ENCODE results near the gene SNPH. TPM values are rescaled to one million over a fixed set of nuclear protein-coding genes. Genes with fewer than 3 reads are reported as not detected.
"Not testable (repeated sequence)": the region's sequence is repeated elsewhere in the genome, so short reads cannot be mapped to it uniquely, and the experiment has no call there.

SNPH gene, protein sequence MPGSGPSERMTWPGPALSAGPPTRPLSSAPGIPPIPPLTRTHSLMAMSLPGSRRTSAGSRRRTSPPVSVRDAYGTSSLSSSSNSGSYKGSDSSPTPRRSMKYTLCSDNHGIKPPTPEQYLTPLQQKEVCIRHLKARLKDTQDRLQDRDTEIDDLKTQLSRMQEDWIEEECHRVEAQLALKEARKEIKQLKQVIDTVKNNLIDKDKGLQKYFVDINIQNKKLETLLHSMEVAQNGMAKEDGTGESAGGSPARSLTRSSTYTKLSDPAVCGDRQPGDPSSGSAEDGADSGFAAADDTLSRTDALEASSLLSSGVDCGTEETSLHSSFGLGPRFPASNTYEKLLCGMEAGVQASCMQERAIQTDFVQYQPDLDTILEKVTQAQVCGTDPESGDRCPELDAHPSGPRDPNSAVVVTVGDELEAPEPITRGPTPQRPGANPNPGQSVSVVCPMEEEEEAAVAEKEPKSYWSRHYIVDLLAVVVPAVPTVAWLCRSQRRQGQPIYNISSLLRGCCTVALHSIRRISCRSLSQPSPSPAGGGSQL
- 10 to 100 TPM; 12.0 to 15.3 (median 13.3) TPM for total RNA-seq (2021; fragmentation: NEBNext Ultra II Directional; extraction: Animal tissue kit (Norgen Biotek cat#: 25700))
- long read RNA-seq, partial matches to known transcripts: 0 of 6 reads
- long read RNA-seq, other reads (novel, unspliced or antisense): 6 of 6 reads

DNA sequence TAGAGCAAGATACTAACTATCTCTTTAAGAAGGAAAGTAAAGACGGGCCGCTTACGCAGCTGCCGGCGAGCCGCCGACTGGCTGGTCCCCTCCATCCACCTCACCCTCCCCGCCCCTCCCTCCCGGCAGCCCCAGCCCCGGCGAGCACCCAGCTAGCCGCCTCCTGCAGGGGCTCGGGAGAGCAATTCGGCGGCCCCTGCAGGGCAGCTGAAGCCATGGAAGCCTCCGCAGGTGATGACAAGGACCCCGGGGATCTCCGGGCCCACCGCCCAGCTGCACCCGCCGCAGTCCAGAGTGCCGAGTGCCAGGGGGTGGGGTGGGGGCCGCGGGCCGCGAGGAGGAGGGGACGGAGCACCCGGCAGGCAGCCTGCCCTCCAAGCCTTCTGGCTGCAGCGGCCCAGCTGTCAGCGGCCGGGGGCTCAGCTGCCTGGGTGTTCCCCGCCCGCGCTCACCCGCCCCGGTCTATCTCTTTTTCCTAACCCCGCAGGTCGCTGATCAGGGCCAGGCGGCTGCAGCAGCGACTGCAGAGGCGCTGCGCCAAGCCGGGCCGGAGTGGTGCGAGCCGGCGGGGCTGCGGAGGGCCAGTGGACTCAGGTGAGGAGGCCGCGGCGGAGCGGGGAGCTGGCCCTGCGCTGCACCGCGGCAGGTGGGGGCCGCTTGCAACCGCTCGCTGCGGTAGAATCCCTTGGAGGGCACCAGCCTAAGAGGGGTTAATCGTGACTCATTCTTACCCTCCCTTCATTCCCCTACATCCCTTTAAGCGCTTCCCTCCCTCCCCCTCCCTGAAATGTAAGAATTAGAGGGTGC lies at the start of gene SNPH:
Gene SNPH, plus strand, starts transcription at position 128 of the 807 bp plus-strand sequence. CDS start 29,946 bp downstream, outside the sequence.
- peak within 1 kb of the TSS; percentile 90 for H3K4me3 Mint-ChIP-seq
- peaks cover 4% of the 10 kb centered on the region; the same call in 1 of the 2 replicates for H3K27me3 Mint-ChIP-seq (ENCODE audit: insufficient read depth)
- H3K36me3 Mint-ChIP-seq (ENCODE audit: low read depth): no peaks in the 10 kb centered on the region
- peak; percentile 53 for DNase-seq
- H3K4me1 Mint-ChIP-seq (ENCODE audit: low read depth): peaks cover 36% of the 10 kb centered on the region
- peaks cover 10% of the 10 kb centered on the region for H3K9me3 Mint-ChIP-seq
- peak within 1 kb of the TSS; percentile 89 for H3K27ac Mint-ChIP-seq
- TF ChIP-seq, protein P1, sequence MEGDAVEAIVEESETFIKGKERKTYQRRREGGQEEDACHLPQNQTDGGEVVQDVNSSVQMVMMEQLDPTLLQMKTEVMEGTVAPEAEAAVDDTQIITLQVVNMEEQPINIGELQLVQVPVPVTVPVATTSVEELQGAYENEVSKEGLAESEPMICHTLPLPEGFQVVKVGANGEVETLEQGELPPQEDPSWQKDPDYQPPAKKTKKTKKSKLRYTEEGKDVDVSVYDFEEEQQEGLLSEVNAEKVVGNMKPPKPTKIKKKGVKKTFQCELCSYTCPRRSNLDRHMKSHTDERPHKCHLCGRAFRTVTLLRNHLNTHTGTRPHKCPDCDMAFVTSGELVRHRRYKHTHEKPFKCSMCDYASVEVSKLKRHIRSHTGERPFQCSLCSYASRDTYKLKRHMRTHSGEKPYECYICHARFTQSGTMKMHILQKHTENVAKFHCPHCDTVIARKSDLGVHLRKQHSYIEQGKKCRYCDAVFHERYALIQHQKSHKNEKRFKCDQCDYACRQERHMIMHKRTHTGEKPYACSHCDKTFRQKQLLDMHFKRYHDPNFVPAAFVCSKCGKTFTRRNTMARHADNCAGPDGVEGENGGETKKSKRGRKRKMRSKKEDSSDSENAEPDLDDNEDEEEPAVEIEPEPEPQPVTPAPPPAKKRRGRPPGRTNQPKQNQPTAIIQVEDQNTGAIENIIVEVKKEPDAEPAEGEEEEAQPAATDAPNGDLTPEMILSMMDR (IDR thresholded peaks at IDR 0.05): 0 out of 2 replicates have a peak, but pooled peaks have one; percentile 18

DNA sequence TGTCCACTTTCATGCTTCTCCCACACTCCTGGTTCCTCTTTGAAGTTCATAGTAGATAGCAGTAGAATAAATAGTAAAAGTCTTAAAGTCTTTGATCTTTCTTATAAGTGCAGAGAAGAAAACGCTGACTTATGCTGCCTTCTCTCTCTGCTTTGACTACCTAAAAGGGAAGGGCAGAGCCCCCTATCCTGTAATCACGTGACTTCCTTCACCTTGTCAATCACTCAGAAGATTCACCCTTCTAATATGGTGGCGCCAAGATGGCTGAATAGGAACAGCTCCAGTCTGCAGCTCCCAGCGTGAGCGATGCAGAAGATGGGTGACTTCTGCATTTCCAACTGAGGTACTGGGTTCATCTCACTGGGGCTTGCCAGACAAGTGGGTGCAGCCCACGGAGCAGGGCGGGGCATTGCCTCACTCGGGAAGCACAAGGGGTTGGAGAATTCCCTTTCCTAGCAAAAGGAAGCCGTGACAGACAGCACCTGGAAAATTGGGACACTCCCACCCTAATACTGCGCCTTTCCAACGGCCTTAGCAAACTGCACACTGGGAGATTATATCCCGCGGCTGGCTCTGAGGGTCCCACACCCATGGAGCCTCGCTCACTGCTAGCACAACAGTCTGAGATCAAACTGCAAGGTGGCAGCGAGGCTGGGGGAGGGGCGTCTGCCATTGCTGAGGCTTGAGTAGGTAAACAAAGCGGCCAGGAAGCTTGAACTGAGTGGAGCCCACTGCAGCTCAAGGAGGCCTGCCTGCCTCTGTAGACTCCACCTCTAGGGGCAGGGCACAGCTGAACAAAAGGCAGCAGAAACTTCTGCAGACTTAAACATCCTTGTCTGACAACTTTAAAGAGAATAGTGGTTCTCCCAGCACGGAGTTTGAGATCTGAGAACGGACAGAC lies 49.3 kb upstream of the SNPH start:
- H3K27me3 Mint-ChIP-seq (ENCODE audit: insufficient read depth): peaks cover 28% of the 10 kb centered on the region
- not testable (repeated sequence) for H3K4me3 Mint-ChIP-seq, DNase-seq

DNA sequence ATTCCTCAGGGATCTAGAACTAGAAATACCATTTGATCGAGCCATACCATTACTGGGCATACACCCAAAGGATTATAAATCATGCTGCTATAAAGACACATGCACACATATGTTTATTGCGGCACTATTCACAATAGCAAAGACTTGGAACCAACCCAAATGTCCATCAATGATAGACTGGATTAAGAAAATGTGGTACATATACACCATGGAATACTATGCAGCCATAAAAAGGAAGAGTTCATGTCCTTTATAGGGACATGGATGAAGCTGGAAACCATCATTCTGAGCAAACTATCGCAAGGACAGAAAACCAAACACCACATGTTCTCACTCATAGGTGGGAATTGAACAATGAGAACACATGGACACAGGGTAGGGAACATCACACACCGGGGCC lies 43.3 kb upstream of the SNPH start:
- not testable (repeated sequence) for H3K9me3 Mint-ChIP-seq; H3K36me3 Mint-ChIP-seq (ENCODE audit: low read depth); H3K4me3 Mint-ChIP-seq; H3K4me1 Mint-ChIP-seq (ENCODE audit: low read depth); DNase-seq; H3K27ac Mint-ChIP-seq
- H3K27me3 Mint-ChIP-seq (ENCODE audit: insufficient read depth): peaks cover 12% of the 10 kb centered on the region

More for the DNA sequence above, 49.3 kb upstream of the SNPH start:
- not testable (repeated sequence) for H3K9me3 Mint-ChIP-seq; H3K27ac Mint-ChIP-seq; H3K36me3 Mint-ChIP-seq (ENCODE audit: low read depth)
- TF ChIP-seq, protein P1 (IDR thresholded peaks at IDR 0.05): peak; percentile 21; the same call in 1 of the 2 replicates
- H3K4me1 Mint-ChIP-seq (ENCODE audit: low read depth): peaks cover 22% of the 10 kb centered on the region

DNA sequence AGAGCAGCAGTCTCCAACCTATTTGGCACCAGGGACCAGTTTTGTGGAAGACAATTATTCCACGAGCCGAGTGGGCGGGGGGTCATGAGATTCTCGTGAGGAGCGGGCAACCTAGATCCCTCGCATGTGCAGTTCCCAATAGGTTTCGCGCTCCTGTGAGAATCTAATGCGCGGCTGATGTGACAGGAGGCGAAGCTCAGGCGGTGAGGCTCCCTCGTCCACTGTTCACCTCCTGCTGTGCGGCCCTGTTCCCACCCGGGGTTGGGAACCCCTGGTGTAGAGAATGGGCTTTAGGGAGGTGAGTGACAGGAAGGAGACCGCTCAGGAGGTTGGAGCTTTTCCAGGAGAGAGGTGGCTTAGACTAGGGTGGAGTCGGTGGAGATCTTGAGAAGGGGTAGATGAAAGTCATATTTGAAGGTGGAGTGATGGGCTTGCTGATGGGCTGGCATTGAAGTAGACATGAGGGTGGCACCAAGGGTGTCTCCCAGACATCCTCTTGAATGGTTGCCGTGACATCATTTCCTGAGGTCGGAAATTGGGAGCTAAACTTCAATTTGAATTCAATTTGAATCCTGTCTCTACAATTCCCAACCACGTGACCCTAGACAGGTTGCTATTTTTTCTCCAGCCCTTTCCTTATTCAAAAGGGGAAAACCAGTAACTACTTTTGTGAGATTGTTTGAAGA lies 41.7 kb upstream of the SNPH start:
- Mint-ChIP-seq H3K36me3 (ENCODE audit: low read depth) (no peaks in the 10 kb centered on the region), H3K4me3 (no peak overlapping the region; the same call in 1 of the 2 replicates), H3K9me3 (peaks cover 10% of the 10 kb centered on the region; the same call in 1 of the 2 replicates), H3K4me1 (ENCODE audit: low read depth) (no peaks in the 10 kb centered on the region), H3K27me3 (ENCODE audit: insufficient read depth) (peaks cover 3% of the 10 kb centered on the region; the same call in 1 of the 2 replicates), H3K27ac (no peak overlapping the region)
- TF ChIP-seq, protein P1 (IDR thresholded peaks at IDR 0.05): no peak
- no peak for DNase-seq

DNA sequence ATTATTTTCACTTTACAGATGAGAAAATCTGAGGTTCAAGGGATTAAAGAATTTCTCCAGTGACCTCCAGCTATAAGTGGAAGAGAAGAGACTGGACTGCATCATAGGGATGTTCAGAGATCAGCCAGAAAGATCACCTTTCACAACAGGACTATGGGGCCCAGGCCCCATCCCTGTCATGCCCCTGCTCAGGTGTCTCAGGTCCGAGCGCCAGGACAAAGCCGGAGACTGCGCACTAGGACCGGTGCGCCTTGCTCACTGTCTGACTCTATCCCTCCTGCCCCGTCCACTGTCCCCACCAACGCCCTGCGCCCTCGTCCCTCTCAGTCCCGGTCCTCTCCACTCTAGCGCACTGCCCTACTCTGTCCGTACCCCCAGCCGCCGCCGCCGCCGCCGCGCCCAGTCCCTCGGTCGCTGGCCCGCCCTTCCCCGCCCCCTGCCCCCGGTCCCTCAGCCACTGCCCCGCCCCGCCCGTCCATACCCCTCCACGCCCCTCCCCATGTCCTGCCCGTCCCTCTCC lies 40.8 kb upstream of the SNPH start:
- DNase-seq: no peak
- H3K9me3 Mint-ChIP-seq: peaks cover 10% of the 10 kb centered on the region; the same call in 1 of the 2 replicates
- no peaks in the 10 kb centered on the region for H3K36me3 Mint-ChIP-seq (ENCODE audit: low read depth)
- peaks cover 3% of the 10 kb centered on the region; the same call in 1 of the 2 replicates for H3K27me3 Mint-ChIP-seq (ENCODE audit: insufficient read depth)
- H3K4me3 Mint-ChIP-seq: peak overlapping the region; percentile 71
- no peak overlapping the region for H3K27ac Mint-ChIP-seq
- TF ChIP-seq, protein P1 (IDR thresholded peaks at IDR 0.05): no peak
- no peaks in the 10 kb centered on the region for H3K4me1 Mint-ChIP-seq (ENCODE audit: low read depth)

Measured in HFFc6 (cell line).